ENCODE data around the gene TTC39B. TPM values are rescaled to one million over a fixed set of nuclear protein-coding genes. Genes with fewer than 3 reads are reported as not detected.

Gene TTC39B
- total RNA-seq, 1 donor from 2014 or later, result 2.7 TPM

DNA sequence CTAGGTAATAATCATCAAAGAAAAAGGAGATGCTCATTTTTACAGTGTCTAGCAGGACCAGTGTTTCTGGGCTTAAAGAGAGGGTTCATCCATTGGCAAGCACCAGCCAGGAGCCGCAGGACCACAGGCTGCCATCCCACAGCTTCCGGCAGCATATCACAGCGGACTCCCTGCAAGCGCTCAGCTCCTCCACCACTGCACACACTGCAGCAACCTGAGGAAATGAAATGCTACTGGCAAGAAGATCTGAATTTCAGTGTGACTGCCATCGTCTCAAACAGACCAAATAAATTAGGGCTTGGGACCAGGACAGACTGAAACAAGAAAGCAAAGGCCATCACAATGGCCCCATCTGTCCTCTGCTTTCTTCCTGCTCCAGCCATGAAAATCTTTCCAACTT, 114.2 kb downstream of the TTC39B start:
- Histone ChIP-seq H3K4me3 (no peak overlapping the region), H3K9me3 (no peaks in the 10 kb centered on the region), H3K4me1 (no peaks in the 10 kb centered on the region), H3K27ac (no peak overlapping the region), H3K27me3 (no peaks in the 10 kb centered on the region), H3K36me3 (peaks cover 19 to 53% of the 10 kb centered on the region in 2 donors)
- TF ChIP-seq, protein P1, sequence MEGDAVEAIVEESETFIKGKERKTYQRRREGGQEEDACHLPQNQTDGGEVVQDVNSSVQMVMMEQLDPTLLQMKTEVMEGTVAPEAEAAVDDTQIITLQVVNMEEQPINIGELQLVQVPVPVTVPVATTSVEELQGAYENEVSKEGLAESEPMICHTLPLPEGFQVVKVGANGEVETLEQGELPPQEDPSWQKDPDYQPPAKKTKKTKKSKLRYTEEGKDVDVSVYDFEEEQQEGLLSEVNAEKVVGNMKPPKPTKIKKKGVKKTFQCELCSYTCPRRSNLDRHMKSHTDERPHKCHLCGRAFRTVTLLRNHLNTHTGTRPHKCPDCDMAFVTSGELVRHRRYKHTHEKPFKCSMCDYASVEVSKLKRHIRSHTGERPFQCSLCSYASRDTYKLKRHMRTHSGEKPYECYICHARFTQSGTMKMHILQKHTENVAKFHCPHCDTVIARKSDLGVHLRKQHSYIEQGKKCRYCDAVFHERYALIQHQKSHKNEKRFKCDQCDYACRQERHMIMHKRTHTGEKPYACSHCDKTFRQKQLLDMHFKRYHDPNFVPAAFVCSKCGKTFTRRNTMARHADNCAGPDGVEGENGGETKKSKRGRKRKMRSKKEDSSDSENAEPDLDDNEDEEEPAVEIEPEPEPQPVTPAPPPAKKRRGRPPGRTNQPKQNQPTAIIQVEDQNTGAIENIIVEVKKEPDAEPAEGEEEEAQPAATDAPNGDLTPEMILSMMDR (IDR thresholded peaks at IDR 0.05), result no peak
- intact Hi-C loops (cut with DNase I), result no loop called here
- no peak for DNase-seq (ENCODE audit: low spot score in 2 of 2)

DNA sequence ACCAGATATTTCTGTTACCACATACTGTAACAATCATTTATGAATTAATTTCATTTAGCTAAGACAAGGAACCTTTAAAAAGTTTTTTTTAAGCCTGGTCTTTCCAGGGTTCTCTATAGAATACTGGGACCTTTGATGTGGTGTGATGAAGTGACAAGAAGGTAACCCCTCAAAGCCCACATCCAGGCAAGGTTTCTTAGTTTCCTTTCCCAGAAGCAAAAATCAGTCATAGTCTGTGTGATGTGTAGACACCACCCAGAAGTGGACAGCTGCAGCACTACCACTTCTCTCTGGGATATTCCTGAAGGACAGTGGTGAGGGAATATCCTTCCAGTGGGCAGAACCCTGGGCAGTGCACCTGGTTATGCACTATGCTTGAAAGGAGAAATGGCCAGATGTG, 115.6 kb downstream of the TTC39B start:
- DNase-seq (ENCODE audit: low spot score in 2 of 2), result no peak
- Histone ChIP-seq H3K27ac (no peak overlapping the region), H3K9me3 (no peaks in the 10 kb centered on the region), H3K36me3 (peaks cover 23 to 62% of the 10 kb centered on the region in 2 donors), H3K4me1 (no peaks in the 10 kb centered on the region), H3K27me3 (no peaks in the 10 kb centered on the region), H3K4me3 (no peak overlapping the region)
- TF ChIP-seq, protein P1 (IDR thresholded peaks at IDR 0.05), result no peak
- intact Hi-C loops (cut with DNase I), result no loop called here

DNA sequence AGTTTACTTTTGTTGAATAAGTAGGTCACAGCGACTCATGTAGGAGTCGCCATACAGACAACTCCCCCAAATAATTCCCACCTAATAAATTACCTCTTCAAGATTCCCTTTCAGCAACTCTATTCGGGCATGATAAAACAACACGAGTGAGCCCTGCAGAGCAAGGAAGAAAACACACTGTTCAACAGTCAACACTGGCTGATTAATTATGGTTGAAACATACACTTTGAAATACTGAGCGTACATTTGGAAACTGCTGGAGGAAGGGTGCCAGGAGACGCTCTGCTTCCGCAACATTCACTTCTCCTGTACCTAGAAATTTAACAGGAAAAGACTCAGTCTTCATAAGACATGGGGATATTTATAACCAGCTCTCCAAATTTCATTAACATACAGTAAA, 117.5 kb downstream of the TTC39B start:
- Histone ChIP-seq H3K4me1 (no peaks in the 10 kb centered on the region), H3K27ac (no peak overlapping the region), H3K36me3 (peaks cover 19 to 58% of the 10 kb centered on the region in 2 donors), H3K27me3 (no peaks in the 10 kb centered on the region), H3K9me3 (no peaks in the 10 kb centered on the region), H3K4me3 (no peak overlapping the region)
- no peak for DNase-seq (ENCODE audit: low spot score in 2 of 2)
- intact Hi-C loops (cut with DNase I), result no loop called here
- TF ChIP-seq, protein P1 (IDR thresholded peaks at IDR 0.05), result no peak

DNA sequence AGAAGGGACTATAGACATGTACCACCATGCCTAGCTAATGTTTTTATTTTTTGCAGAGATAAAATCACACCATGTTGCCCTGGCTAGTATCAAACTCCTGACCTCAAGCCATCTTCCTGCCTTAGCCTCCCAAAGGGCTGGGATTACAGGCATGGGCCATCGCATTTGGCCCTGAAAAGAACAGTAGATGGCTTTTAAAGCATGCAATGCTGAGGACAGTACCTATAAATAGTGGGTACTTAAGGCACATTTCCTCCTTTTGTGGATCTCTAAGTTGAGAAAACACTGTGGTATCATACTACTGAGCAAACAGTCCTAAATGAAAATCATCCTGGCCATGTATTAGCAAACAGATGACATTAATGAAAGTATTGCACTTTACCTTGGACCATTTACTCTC, 119.4 kb downstream of the TTC39B start:
- H3K9me3 ChIP-seq, result no peaks in the 10 kb centered on the region
- no peak overlapping the region for H3K27ac ChIP-seq
- no peak overlapping the region for H3K4me3 ChIP-seq
- no peak for DNase-seq (ENCODE audit: low spot score in 2 of 2)
- TF ChIP-seq, protein P1 (IDR thresholded peaks at IDR 0.05), result no peak
- no peaks in the 10 kb centered on the region for H3K27me3 ChIP-seq
- intact Hi-C loops (cut with DNase I), result no loop called here
- no peaks in the 10 kb centered on the region for H3K4me1 ChIP-seq
- H3K36me3 ChIP-seq, result peaks cover 19 to 67% of the 10 kb centered on the region in 2 donors

DNA sequence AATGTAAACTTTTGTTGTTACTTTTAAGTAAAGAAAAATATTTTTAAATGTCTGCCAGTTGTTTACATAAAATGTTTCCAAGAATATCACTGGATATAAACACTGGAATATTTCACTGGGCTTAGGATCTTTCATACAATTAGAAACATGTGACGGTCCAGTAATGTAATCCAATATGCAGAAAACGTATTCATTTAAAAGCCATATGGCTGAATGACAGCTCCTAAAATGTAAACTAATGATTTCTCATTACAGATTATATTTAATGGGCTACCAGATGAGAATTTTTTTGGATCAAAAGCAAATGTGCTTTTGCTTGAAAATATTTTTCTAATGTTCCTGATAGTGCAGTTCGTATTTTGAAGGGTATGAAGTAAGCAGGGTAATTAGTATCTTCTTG, 124.3 kb downstream of the TTC39B start:
- DNase-seq (ENCODE audit: low spot score in 2 of 2), result no peak
- peaks cover 15 to 49% of the 10 kb centered on the region in 2 donors for H3K36me3 ChIP-seq
- intact Hi-C loops (cut with DNase I), result no loop called here
- TF ChIP-seq, protein P1 (IDR thresholded peaks at IDR 0.05), result no peak
- H3K4me3 ChIP-seq, result no peak overlapping the region
- no peak overlapping the region for H3K27ac ChIP-seq
- H3K27me3 ChIP-seq, result no peaks in the 10 kb centered on the region
- no peaks in the 10 kb centered on the region for H3K4me1 ChIP-seq
- H3K9me3 ChIP-seq, result no peaks in the 10 kb centered on the region

DNA sequence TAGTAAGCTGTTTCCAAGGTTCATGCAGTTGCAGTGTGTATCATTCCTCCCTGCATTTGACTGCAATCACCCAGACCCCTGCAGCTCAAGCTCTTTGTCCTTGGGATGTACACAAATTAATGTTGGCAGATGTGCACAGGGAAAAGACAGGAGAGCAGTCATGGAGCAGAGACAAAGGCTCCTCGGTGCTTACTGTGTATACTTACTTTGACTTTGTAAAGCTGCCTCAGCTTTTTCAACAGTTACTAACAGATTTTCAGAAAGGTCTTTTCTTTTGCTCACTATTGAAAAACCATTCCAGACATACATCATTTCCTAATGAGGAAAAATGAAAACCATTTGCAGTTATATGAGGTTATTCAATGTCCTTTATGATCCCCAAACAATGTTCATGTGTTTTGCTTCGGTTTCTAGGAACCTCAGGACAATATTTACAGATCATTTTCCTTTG, 124.9 kb downstream of the TTC39B start:
- intact Hi-C loops (cut with DNase I), result no loop called here
- TF ChIP-seq, protein P1 (IDR thresholded peaks at IDR 0.05), result no peak
- peaks cover 11 to 44% of the 10 kb centered on the region in 2 donors for H3K36me3 ChIP-seq

More for the DNA sequence above, 124.9 kb downstream of the TTC39B start:
- H3K9me3 ChIP-seq, result no peaks in the 10 kb centered on the region
- no peak overlapping the region for H3K4me3 ChIP-seq
- no peaks in the 10 kb centered on the region for H3K4me1 ChIP-seq
- DNase-seq (ENCODE audit: low spot score in 2 of 2), result no peak
- H3K27ac ChIP-seq, result no peak overlapping the region
- no peaks in the 10 kb centered on the region for H3K27me3 ChIP-seq
